GM12801 (cell line): Measurements from ENCODE around the gene MLNR.

Experiments
- CTCF ChIP-seq: IDR thresholded peaks from one replicate; pipeline ENCODE4 v1.5.1; 2011; ENCODE audit warnings: control low read depth; ENCODE audit not compliant: insufficient read length; ENCODE audit errors: extremely low read depth

Gene MLNR

GRCh38 chr13:49234741-49235140 lies 14.6 kb downstream of the MLNR start:
- no peak for TF ChIP-seq CTCF

- no peak for TF ChIP-seq CTCF
Observed at GRCh38 chr13:49235856-49236431, 15.8 kb downstream of the MLNR start.

- no peak for TF ChIP-seq CTCF
Observed at GRCh38 chr13:49238621-49239020, 18.5 kb downstream of the MLNR start.

- TF ChIP-seq CTCF = no peak
Observed at GRCh38 chr13:49240017-49240416, 19.9 kb downstream of the MLNR start.

- TF ChIP-seq CTCF = no peak
Observed at GRCh38 chr13:49241296-49241695, 21.2 kb downstream of the MLNR start.

- no peak for TF ChIP-seq CTCF
Observed at GRCh38 chr13:49245101-49245500, 25.0 kb downstream of the MLNR start.

- TF ChIP-seq CTCF = no peak
Observed at GRCh38 chr13:49246850-49247642, 26.9 kb downstream of the MLNR start.
